B cell (primary cell): ENCODE results near the gene TCF25.

Source experiments
- EZH2 ChIP-seq: IDR thresholded peaks from 2 replicates; pipeline ENCODE4 v1.6.1; 2012; ENCODE audit warnings: borderline replicate concordance, low read depth, mild to moderate bottlenecking, moderate library complexity, low read length; ENCODE audit not compliant: insufficient read depth, poor library complexity, severe bottlenecking
- TF ChIP-seq, protein P1 (sequence below): fragments of 200-600 bp; IDR thresholded peaks from one replicate; pipeline ENCODE4 v1.8.0; 2022; ENCODE audit warnings: antibody characterized with exemption, mild to moderate bottlenecking

DNA sequence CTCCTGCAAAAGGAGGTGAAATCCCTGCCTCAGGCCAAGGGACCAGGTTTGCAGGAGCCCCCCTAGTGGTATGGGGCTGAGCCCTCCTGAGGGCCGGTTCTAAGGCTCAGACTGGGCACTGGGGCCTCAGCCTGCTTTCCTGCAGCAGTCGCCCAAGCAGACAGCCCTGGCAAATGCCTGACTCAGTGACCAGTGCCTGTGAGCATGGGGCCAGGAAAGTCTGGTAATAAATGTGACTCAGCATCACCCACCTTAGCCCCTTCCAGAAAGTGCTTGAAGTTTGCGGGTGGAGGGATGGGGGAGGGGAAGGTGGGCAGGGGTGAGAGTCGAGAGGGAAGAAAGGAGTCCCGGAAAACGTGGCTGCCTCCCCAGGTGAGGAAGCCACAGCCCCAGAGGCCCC, 47.3 kb downstream of the TCF25 start:
- TF ChIP-seq, protein P1, sequence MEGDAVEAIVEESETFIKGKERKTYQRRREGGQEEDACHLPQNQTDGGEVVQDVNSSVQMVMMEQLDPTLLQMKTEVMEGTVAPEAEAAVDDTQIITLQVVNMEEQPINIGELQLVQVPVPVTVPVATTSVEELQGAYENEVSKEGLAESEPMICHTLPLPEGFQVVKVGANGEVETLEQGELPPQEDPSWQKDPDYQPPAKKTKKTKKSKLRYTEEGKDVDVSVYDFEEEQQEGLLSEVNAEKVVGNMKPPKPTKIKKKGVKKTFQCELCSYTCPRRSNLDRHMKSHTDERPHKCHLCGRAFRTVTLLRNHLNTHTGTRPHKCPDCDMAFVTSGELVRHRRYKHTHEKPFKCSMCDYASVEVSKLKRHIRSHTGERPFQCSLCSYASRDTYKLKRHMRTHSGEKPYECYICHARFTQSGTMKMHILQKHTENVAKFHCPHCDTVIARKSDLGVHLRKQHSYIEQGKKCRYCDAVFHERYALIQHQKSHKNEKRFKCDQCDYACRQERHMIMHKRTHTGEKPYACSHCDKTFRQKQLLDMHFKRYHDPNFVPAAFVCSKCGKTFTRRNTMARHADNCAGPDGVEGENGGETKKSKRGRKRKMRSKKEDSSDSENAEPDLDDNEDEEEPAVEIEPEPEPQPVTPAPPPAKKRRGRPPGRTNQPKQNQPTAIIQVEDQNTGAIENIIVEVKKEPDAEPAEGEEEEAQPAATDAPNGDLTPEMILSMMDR: no peak
- no peak for TF ChIP-seq EZH2
